IPS-NIHi11 (cell line): ENCODE data around the gene CD9.
A peak's percentile ranks its signal among the peaks of the same experiment; 100 is the strongest.

Source experiments
- DNase-seq: peaks from one replicate; pipeline ENCODE4 v3.0.0; 2012; ENCODE audit warnings: mixed read lengths, low spot score

CD9 gene

DNA sequence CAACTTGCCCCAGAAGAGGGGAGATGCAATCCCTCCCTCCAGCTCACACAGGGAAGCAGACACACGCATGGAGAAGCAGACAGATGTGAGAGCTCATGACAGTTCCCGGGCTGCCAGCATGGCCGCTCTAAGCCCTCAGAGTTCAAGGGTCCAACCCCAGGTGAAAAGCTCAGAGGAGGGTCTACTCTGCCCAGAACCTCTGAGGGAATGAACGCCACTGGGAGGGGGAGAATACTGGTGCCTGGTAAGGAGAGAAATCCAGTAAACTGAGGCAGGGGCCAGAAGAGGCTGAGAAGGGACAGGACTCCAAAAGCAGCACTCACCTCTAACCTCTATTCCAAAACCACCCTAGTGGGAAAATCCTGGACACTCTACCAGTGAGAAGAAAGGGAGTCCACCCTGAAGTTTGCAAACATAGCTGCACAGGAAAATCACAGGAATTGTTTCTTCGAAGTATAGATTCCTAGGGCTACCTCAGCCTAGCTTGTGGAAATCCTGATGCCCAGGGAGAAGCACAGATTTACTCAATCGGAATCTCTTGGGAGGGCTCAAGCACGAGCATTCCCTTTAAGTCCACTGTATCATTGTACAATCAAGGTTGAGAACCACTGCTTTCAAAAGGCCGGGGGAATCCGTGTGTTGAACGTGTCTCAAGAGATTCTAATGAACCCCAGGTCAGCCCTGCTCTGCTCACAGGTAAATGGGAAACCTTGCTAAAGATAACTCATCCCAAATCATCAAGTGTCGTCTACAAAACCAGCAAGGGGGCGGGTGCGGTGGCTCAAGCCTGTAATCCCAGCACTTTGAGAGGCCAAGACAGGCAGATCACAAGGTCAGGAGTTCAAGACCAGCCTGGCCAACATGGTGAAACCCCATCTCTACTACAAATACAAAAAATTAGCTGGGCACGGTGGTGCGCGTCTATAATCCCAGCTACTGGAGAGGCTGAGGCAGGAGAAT is 76.0 kb downstream of the CD9 start:
- DNase-seq: no peak

GRCh38 chr12:6276956-6277620 is 76.9 kb downstream of the CD9 start:
- DNase-seq: no peak

GRCh38 chr12:6277982-6278438 is 77.8 kb downstream of the CD9 start:
- no peak for DNase-seq

- DNase-seq: peak; percentile 92
These were observed 78.4 kb downstream of the CD9 start for GRCh38 chr12:6278439-6279255.

GRCh38 chr12:6279256-6279628 is 79.0 kb downstream of the CD9 start:
- DNase-seq: no peak

- no peak for DNase-seq
These were observed 79.4 kb downstream of the CD9 start for GRCh38 chr12:6279631-6280030.

- DNase-seq: peak; percentile 61
These were observed 79.9 kb downstream of the CD9 start for GRCh38 chr12:6280053-6280469.

- no peak for DNase-seq
These were observed 80.5 kb downstream of the CD9 start for GRCh38 chr12:6280672-6281071.

DNA sequence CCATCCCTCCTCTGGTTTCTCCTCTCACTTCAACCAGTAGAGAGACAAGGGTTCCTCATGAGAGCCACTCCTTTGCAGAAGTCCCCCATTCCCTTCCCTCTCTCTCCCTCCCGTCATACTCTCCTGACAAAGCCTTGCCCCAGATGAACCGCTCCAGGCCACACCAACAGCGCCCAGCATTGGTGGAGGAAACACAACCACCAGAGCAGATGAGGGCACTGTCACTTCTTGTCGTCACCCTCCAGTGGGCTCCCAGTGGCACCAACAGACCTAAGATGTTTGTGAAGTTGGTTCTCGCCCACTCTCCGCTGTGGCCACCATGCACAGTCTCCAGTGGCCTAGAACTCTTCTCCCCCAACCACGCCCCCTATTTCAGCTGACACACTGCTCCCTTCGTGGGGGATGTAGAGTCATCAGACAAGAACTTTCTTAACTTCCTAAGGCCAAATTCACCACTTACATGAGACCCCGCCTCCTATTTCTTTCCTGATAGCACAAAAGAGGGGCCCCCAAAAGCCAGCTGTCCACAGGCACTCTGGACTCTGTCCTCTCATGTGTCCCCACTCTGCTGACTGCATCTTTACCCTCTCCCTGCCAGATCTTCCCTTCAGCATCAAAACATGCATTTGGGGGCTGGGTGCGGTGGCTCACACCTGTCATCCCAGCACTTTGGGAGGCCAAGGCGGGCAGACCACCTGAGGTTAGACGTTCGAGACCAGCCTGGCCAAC is 81.0 kb downstream of the CD9 start:
- DNase-seq: no peak

DNA sequence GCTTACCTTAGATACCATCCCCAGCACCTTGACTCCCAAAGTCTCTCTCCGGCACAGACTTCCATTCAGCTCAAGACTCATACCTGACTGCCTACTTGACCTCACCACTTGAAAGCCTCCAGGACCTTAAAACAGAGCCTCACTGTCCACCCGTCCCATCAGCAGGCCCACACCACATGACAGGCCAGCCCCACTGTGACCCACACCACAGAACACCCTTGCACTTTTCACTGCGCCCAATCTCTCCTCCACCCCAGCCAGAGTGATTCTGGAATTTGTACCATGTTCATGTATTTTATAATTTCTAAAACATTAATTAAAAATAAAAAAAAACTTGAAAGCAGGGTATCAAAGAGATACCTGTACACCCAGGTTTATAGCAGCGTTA is 82.2 kb downstream of the CD9 start:
- DNase-seq: no peak

- no peak for DNase-seq
These were observed 84.1 kb downstream of the CD9 start for GRCh38 chr12:6284273-6284672.

- DNase-seq: peak; percentile 90
These were observed 84.9 kb downstream of the CD9 start for GRCh38 chr12:6285063-6285477.

- DNase-seq: no peak
These were observed 85.5 kb downstream of the CD9 start for GRCh38 chr12:6285532-6286306.
